Stomach smooth muscle (tissue), 2 donors: ENCODE results near the gene PLK3.
A peak's percentile ranks its signal among the peaks of the same experiment; 100 is the strongest.
"Not testable (repeated sequence)": the region's sequence is repeated elsewhere in the genome, so short reads cannot be mapped to it uniquely, and the experiment has no call there.

ENCODE experiments used
- H3K27ac ChIP-seq: one replicate; pipeline ENCODE4 v1.7.0; 2013; ENCODE audit warnings: mild to moderate bottlenecking, low read length, inconsistent platforms
- H3K27me3 ChIP-seq, 2 donors: one replicate each; pipeline ENCODE4 v1.7.0; 2013; ENCODE audit warnings: low read length in 2 of 2; ENCODE audit not compliant: insufficient read depth in 2 of 2, control insufficient read depth in 1 of 2
- H3K36me3 ChIP-seq, 2 donors: one replicate each; pipeline ENCODE4 v1.7.0; 2013; ENCODE audit warnings: low read length in 2 of 2; ENCODE audit not compliant: control insufficient read depth in 2 of 2, insufficient read depth in 2 of 2
- H3K4me1 ChIP-seq: one replicate; pipeline ENCODE4 v1.7.0; 2013; ENCODE audit warnings: low read length; ENCODE audit not compliant: control insufficient read depth, insufficient read depth
- H3K4me3 ChIP-seq, 2 donors: one replicate each; pipeline ENCODE4 v1.7.0; 2013; ENCODE audit warnings: low read length in 2 of 2
- H3K9ac ChIP-seq, 2 donors: one replicate each; pipeline ENCODE4 v1.7.0; 2013; ENCODE audit warnings: low read length in 2 of 2, mild to moderate bottlenecking in 1 of 2
- H3K9me3 ChIP-seq, 2 donors: one replicate each; pipeline ENCODE4 v1.7.0; 2013; ENCODE audit warnings: low read length in 2 of 2; ENCODE audit not compliant: control insufficient read depth in 2 of 2
- donor health status: healthy.
- donor health status: Pancreatic carcinoma.

PLK3 gene

DNA sequence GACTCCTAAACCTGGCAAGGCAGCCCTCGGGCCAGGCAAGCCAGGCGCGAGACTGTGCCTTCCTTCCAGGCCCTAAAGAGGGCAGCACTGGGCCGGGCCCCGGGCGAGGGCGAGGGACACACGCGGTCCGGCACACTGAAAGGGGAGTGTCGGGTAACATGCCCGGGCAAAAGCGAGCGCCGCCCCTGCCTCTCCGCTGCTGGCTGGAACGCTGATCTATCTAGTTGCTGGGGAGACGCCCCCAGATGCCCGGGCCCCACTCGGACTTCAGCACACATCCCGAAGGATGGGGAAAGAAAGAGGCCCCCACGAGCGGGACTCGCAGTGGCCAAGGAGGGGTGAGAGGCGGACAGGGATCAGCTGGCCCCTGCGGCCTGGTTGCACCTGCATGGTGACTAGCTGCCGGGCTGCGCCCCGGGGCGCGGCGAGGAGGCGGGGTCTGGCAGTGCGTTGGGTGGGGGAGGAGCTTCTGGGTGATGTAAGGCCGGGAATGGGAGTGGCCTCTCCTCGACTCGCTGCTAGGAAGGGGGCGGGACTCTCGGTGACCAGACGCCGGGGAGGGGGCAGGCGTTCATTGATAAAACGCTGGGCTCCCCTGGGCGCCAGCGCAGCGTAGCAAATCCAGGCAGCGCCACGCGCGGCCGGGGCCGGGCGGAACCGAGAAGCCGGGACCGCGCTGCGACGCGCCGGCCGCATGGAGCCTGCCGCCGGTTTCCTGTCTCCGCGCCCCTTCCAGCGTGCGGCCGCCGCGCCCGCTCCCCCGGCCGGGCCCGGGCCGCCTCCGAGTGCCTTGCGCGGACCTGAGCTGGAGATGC, at the start of gene PLK3:
Gene PLK3, plus strand, starts transcription at position 608 of the 815 bp plus-strand sequence. Its CDS starts 87 bp downstream, at position 695.
- Histone ChIP-seq H3K4me3 (peak within 1 kb of the TSS; percentile 63 to 82), H3K27ac (peak within 1 kb of the TSS; percentile 82), H3K27me3 (no peaks in the 10 kb centered on the region), H3K36me3 (peaks cover 7 to 11% of the 10 kb centered on the region in 2 donors), H3K9ac (peak within 1 kb of the TSS; percentile 73 to 81), H3K9me3 (no peaks in the 10 kb centered on the region), H3K4me1 (peaks cover 28% of the 10 kb centered on the region)

DNA sequence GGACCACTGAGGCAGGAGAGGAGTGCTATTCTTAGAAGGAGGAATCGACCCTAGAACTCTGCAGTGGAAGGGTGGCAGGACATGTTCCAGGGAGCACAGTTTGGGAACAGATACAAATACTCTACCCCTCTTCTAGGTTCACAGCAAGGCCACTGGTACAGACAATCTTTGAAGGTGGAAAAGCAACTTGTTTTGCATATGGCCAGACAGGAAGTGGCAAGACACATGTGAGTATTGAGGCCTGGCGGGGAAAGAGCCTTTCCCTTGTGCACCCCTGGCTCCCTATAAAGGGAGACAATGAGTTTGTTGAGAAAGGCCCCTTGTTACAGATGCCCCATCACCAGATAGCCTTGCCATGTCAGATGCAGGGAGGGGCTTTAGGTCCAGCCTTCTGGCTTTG, 42.8 kb upstream of the PLK3 start:
- Histone ChIP-seq H3K27ac (no peak overlapping the region), H3K4me3 (no peak overlapping the region), H3K36me3 (no peaks in the 10 kb centered on the region), H3K9ac (no peak overlapping the region), H3K9me3 (no peaks in the 10 kb centered on the region), H3K27me3 (no peaks in the 10 kb centered on the region), H3K4me1 (no peaks in the 10 kb centered on the region)

DNA sequence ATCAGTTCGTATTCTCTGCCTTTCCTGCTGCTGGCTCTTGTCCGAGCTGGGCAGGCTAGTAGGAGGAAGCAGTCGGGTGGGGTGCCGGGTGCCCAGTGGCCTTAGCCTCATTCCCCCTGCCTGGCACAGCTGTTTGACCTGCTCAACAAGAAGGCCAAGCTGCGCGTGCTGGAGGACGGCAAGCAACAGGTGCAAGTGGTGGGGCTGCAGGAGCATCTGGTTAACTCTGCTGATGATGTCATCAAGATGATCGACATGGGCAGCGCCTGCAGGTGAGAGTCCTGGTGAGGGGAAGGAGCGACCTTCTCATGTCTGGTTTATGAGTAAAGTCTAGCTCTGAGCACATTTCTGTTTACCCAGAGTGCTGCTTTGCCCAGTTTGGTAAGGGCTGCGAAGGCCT, 41.1 kb upstream of the PLK3 start:
- H3K4me3 ChIP-seq, result no peak overlapping the region
- no peaks in the 10 kb centered on the region for H3K27me3 ChIP-seq
- no peak overlapping the region for H3K27ac ChIP-seq
- H3K36me3 ChIP-seq, result no peaks in the 10 kb centered on the region
- H3K9ac ChIP-seq, result no peak overlapping the region
- no peaks in the 10 kb centered on the region for H3K4me1 ChIP-seq
- no peaks in the 10 kb centered on the region for H3K9me3 ChIP-seq

DNA sequence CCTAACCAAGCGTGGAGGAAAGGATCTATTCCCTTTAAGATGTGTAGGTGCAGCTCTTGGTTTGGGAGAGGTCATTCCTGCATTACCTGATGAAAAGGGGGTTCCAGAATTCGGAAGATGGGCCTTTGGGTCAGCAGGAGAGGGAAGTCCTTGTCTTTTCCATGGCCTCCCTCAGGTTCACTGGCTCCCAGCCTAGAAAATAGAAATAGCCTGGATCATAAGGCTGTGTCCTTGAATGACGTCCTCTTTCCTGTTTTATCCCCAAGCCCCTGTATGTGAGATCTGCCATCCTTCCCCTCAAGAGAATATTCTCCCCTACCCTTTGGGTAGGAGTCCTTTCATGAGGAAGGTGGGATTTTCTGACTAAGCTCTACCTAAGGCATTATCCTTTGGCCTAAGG, 39.3 kb upstream of the PLK3 start:
- H3K36me3 ChIP-seq, result no peaks in the 10 kb centered on the region
- no peaks in the 10 kb centered on the region for H3K27me3 ChIP-seq
- H3K4me1 ChIP-seq, result no peaks in the 10 kb centered on the region
- no peaks in the 10 kb centered on the region for H3K9me3 ChIP-seq
- H3K4me3 ChIP-seq, result no peak overlapping the region
- no peak overlapping the region for H3K9ac ChIP-seq
- no peak overlapping the region for H3K27ac ChIP-seq

DNA sequence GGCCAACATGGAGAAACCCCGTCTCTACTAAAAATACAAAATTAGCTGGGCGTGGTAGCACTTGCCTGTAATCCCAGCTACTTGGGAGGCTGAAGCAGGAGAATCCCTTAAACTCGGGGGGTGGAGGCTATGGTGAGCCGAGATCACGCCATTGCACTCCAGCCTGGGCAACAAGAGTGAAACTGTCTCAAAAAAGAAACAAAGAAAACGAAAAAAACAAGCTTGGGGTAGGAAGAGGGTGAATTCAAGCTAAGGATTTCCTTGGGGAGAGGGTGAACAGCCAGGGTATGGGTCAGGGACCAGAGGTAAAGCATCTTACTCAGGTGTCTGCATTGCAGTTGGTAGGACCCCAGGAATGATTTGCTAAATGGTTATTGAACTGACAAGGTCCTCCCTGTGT, 33.8 kb upstream of the PLK3 start:
- H3K4me1 ChIP-seq, H3K9me3 ChIP-seq, H3K4me3 ChIP-seq, H3K36me3 ChIP-seq, H3K9ac ChIP-seq, H3K27me3 ChIP-seq, H3K27ac ChIP-seq: not testable (repeated sequence)

DNA sequence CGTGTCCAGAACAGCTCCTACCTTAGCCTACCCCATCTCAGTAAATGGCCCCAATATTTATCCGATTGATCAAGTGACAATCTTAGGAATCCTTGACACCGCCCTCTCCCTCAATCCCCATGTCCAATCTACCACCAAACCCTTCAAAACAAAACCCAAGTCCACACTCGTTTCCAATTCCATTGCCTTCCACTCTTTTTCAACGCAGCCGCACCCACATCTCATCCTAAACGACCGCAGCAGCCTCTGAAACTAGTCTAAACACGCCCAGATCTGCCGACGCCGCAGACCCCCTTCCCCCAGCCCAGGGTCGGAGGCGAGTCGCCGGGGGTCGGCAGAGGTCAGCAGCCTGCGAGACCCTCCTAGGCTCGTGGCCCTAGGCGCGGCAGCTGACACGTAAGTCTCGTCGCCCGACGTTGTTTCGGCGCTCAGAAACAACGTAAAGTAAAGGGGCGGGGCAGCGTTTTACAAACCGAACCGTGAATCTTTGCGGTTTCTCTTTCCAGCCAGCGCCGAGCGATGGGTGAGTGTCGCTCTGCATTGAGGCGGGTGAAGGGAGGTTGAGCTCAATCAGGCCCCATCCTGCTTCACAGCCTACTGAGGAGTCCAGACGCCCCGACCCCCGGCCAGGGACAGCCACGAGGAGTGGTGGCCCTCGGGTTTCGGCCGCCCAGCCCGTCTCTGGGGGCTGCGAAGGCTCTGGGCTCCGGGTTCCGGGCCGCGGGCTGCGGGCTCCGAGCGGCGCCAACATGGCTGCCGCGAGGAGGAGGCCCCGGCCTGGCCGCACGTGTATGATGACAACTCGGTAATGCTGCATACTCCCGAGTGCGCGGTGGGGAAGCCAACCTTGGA, 24.9 kb upstream of the PLK3 start, which contains the start of gene RPS8:
Gene RPS8, plus strand, starts transcription at position 463 of the 852 bp plus-strand sequence. Its CDS starts 57 bp downstream, at position 520.
- peak within 1 kb of the TSS; percentile 89 to 99 for H3K9ac ChIP-seq
- H3K36me3 ChIP-seq, result peaks cover 16 to 22% of the 10 kb centered on the region in 2 donors
- H3K4me3 ChIP-seq, result peak within 1 kb of the TSS; percentile 73 to 94
- no peaks in the 10 kb centered on the region for H3K27me3 ChIP-seq
- H3K27ac ChIP-seq, result peak within 1 kb of the TSS; percentile 98
- peaks cover 20% of the 10 kb centered on the region for H3K4me1 ChIP-seq
- no peaks in the 10 kb centered on the region for H3K9me3 ChIP-seq

DNA sequence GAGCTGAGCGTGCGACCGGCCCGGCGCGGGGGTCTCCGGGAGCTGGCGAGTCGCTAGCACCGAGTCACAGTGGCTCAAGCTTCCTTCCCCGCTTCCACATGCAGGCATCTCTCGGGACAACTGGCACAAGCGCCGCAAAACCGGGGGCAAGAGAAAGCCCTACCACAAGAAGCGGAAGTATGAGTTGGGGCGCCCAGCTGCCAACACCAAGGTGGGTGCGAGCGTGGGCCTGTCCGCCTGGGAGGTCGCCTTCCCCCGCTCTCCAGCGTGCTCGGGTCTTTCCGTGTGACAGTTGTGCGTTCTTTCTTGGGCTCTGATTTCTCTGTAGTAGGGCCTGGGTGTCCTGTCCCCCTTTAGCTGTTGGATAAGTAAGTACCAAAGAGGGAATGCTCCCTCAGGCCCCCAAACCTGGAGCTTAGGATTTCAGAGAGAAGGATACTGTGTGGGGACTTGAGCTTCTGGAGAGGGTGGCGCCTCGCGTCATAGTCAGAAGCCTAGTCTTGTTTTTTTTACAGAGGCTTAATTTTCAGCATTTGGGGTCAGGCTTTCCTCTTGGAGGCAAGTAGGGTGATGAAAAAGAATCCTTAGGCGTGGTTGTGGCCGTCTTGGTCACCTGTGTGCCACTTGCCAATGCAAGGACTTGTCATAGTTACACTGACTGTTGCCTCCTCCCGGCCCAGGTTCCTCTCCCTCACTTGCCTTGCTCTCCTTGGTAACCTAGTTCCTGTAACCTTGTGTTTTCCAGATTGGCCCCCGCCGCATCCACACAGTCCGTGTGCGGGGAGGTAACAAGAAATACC, 24.0 kb upstream of the PLK3 start:
- Histone ChIP-seq H3K9me3 (no peaks in the 10 kb centered on the region), H3K27me3 (no peaks in the 10 kb centered on the region), H3K4me1 (peaks cover 20% of the 10 kb centered on the region), H3K9ac (peak overlapping the region; percentile 89 to 99), H3K27ac (peak overlapping the region; percentile 98), H3K4me3 (peak overlapping the region; percentile 73 to 94), H3K36me3 (peaks cover 16 to 26% of the 10 kb centered on the region in 2 donors)

DNA sequence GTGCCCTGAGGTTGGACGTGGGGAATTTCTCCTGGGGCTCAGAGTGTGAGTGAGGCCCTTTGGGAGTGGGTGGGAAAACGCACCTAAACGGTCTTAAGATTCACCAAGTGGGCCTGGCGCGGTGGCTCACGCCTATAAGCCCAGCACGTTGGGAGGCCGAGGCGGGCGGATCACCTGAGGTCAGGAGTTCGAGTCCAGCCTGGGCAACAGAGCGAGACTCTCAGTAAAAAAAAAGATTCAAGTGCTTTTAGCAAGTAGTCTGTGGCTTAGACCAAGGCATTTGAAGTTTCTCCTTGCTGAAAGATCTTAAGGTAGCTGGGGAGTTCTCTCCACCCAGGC, 23.5 kb upstream of the PLK3 start:
- H3K27me3 ChIP-seq, result no peaks in the 10 kb centered on the region
- peak overlapping the region; percentile 73 to 94 for H3K4me3 ChIP-seq
- H3K9me3 ChIP-seq, result no peaks in the 10 kb centered on the region
- peaks cover 20% of the 10 kb centered on the region for H3K4me1 ChIP-seq
- H3K36me3 ChIP-seq, result peaks cover 16 to 26% of the 10 kb centered on the region in 2 donors
- peak overlapping the region; percentile 89 to 99 for H3K9ac ChIP-seq
- peak overlapping the region; percentile 98 for H3K27ac ChIP-seq

DNA sequence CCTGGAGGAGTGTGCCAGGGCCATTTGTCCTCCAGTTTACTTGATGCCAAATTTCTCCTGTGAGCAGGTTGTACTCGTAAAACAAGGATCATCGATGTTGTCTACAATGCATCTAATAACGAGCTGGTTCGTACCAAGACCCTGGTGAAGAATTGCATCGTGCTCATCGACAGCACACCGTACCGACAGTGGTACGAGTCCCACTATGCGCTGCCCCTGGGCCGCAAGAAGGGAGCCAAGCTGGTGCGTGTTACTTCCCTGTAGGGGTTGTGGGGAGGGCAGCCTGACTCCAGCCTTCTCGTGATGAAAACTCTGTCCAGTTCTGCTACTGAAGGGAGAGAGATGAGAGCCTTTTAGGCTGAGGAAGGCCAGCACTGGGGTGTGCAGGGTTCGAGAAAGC, 22.6 kb upstream of the PLK3 start:
- Histone ChIP-seq H3K9ac (no peak overlapping the region), H3K4me1 (peaks cover 20% of the 10 kb centered on the region), H3K9me3 (no peaks in the 10 kb centered on the region), H3K27me3 (no peaks in the 10 kb centered on the region), H3K36me3 (peaks cover 16 to 26% of the 10 kb centered on the region in 2 donors), H3K27ac (no peak overlapping the region), H3K4me3 (no peak overlapping the region)

DNA sequence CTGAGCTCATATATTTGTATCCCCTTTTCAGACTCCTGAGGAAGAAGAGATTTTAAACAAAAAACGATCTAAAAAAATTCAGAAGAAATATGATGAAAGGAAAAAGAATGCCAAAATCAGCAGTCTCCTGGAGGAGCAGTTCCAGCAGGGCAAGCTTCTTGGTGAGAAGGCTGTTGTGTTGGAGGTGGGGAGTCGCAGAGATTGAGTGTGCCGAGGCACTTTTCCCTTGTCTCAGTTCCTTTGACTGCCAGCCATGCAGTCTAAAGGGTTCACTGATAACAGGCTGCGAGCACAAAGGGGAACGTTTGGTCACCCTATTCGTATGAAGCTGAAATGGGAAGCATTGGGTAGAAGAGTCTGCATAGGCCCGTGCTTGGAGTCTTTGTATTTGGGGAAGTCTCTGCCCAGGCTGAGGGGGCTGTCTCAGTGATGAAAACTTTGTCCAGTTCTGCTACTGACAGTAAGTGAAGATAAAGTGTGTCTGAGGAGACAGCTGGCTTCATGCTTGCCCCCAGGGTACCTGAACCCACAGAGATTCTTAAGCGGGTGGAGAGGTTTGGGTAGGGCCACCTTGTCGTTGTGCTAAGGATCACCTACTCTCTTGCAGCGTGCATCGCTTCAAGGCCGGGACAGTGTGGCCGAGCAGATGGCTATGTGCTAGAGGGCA, 22.1 kb upstream of the PLK3 start:
- Histone ChIP-seq H3K9me3 (no peaks in the 10 kb centered on the region), H3K4me3 (no peak overlapping the region), H3K27me3 (no peaks in the 10 kb centered on the region), H3K27ac (no peak overlapping the region), H3K4me1 (peaks cover 20% of the 10 kb centered on the region), H3K36me3 (peaks cover 16 to 26% of the 10 kb centered on the region in 2 donors), H3K9ac (no peak overlapping the region)
